GM23338 (cell line): ENCODE results near the gene PCBP2. TPM values are rescaled to one million over a fixed set of nuclear protein-coding genes. Genes with fewer than 3 reads are reported as not detected.

ENCODE experiments used
- ATAC-seq: fragments of 200-7000 bp; cut with Tn5 transposase; 3 replicates; pipeline ENCODE4 v1.9.1; 2020
- DNase-seq: peaks from one replicate; pipeline ENCODE4 v3.0.0-alpha.2; 2015; ENCODE audit warnings: low spot score
- H2AFZ ChIP-seq: fragments of 200-600 bp; sonication (generic); 2 replicates; pipeline ENCODE4 v1.8.0; 2016; ENCODE audit warnings: antibody characterized with exemption, mild to moderate bottlenecking, moderate library complexity
- H3F3A ChIP-seq: fragments of 200-600 bp; sonication (generic); replicated peaks from 2 replicates; pipeline ENCODE4 v1.8.0; 2017; ENCODE audit warnings: antibody characterized with exemption, mixed run types, low read depth
- H3K27ac ChIP-seq: fragments of 200-600 bp; sonication (generic); 2 replicates; pipeline ENCODE4 v1.6.1; 2016; ENCODE audit warnings: low read depth
- H3K27me3 ChIP-seq: fragments of 200-600 bp; sonication (generic); 2 replicates; pipeline ENCODE4 v1.8.0; 2016; ENCODE audit warnings: mild to moderate bottlenecking, mixed run types, moderate library complexity; ENCODE audit not compliant: insufficient read depth
- H3K36me3 ChIP-seq: fragments of 200-600 bp; sonication (generic); 2 replicates; pipeline ENCODE4 v1.8.0; 2016; ENCODE audit warnings: mild to moderate bottlenecking; ENCODE audit not compliant: insufficient read depth
- H3K4me1 ChIP-seq: fragments of 200-600 bp; sonication (generic); 2 replicates; pipeline ENCODE4 v1.8.0; 2016; ENCODE audit warnings: mild to moderate bottlenecking, moderate library complexity; ENCODE audit not compliant: insufficient read depth
- H3K4me2 ChIP-seq: fragments of 200-600 bp; sonication (generic); 2 replicates; pipeline ENCODE4 v1.7.1; 2017; ENCODE audit warnings: mixed run types
- H3K4me3 ChIP-seq: fragments of 200-600 bp; sonication (generic); 2 replicates; pipeline ENCODE4 v1.6.1; 2016; ENCODE audit warnings: mixed run types
- H3K79me2 ChIP-seq: fragments of 200-600 bp; sonication (generic); replicated peaks from 2 replicates; pipeline ENCODE4 v1.8.0; 2017; ENCODE audit warnings: mild to moderate bottlenecking; ENCODE audit not compliant: insufficient read depth
- H3K9me2 ChIP-seq: fragments of 200-600 bp; sonication (generic); 2 replicates; pipeline ENCODE4 v1.8.0; 2017; ENCODE audit not compliant: insufficient read depth
- H4K20me1 ChIP-seq: fragments of 200-600 bp; sonication (generic); replicated peaks from 2 replicates; pipeline ENCODE4 v1.8.0; 2017; ENCODE audit warnings: mild to moderate bottlenecking; ENCODE audit not compliant: insufficient read depth
- H3K27ac Mint-ChIP-seq: 2 replicates; pipeline ENCODE4 v1.8.0; 2020; ENCODE audit warnings: inconsistent platforms, mild to moderate bottlenecking, moderate library complexity, mixed read lengths
- H3K27me3 Mint-ChIP-seq: 3 replicates; pipeline ENCODE4 v1.8.0; 2022; ENCODE audit warnings: low read depth, mild to moderate bottlenecking, moderate library complexity, mixed read lengths, inconsistent platforms; ENCODE audit not compliant: insufficient read depth, poor library complexity
- H3K36me3 Mint-ChIP-seq: 3 replicates; pipeline ENCODE4 v1.8.0; 2021; ENCODE audit warnings: low read depth, mild to moderate bottlenecking, inconsistent platforms, moderate library complexity, mixed read lengths
- H3K4me1 Mint-ChIP-seq: 3 replicates; pipeline ENCODE4 v1.8.0; 2020; ENCODE audit warnings: mild to moderate bottlenecking, inconsistent platforms, mixed read lengths
- H3K4me3 Mint-ChIP-seq: 3 replicates; pipeline ENCODE4 v1.8.0; 2021; ENCODE audit warnings: moderate library complexity, mild to moderate bottlenecking, inconsistent platforms, mixed read lengths
- H3K9me3 Mint-ChIP-seq: 3 replicates; pipeline ENCODE4 v1.8.0; 2020; ENCODE audit warnings: moderate library complexity, mild to moderate bottlenecking, inconsistent platforms, mixed read lengths
- CREB1 ChIP-seq: fragments of 250-450 bp; sonication (Bioruptor Pico); IDR thresholded peaks from 2 replicates; pipeline ENCODE4 v1.5.0; 2020; ENCODE audit warnings: low read depth, mild to moderate bottlenecking, moderate library complexity
- EZH2 ChIP-seq: fragments of 200-600 bp; sonication (generic); IDR thresholded peaks from one replicate; pipeline ENCODE4 v1.8.0; 2017; ENCODE audit warnings: antibody characterized with exemption, mild to moderate bottlenecking, low read depth; ENCODE audit not compliant: unreplicated experiment
- EZH2phosphoT487 ChIP-seq: fragments of 200-600 bp; sonication (generic); IDR thresholded peaks from one replicate; pipeline ENCODE4 v1.8.1; 2018; ENCODE audit warnings: antibody characterized with exemption; ENCODE audit not compliant: unreplicated experiment
- JUNB ChIP-seq: IDR thresholded peaks from one replicate; pipeline ENCODE4 v1.6.1; 2016; ENCODE audit warnings: antibody characterized with exemption; ENCODE audit not compliant: unreplicated experiment
- NANOG ChIP-seq: IDR thresholded peaks from 2 replicates; pipeline ENCODE4 v1.6.1; 2016; ENCODE audit warnings: antibody characterized with exemption, borderline replicate concordance
- POLR2AphosphoS5 ChIP-seq: IDR thresholded peaks from 2 replicates; pipeline ENCODE4 v1.6.1; 2016; ENCODE audit warnings: antibody characterized with exemption, low read depth
- STAT1 ChIP-seq: IDR thresholded peaks from one replicate; pipeline ENCODE4 v1.6.1; 2016; ENCODE audit warnings: antibody characterized with exemption; ENCODE audit not compliant: unreplicated experiment
- ZNF114 ChIP-seq: fragments of 250-450 bp; sonication (Bioruptor Pico); IDR thresholded peaks from 2 replicates; pipeline ENCODE4 v1.5.0; 2020; ENCODE audit warnings: mild to moderate bottlenecking, moderate library complexity
- ZNF331 ChIP-seq: fragments of 250-450 bp; sonication (Bioruptor Pico); IDR thresholded peaks from 2 replicates; pipeline ENCODE4 v1.5.0; 2020; ENCODE audit warnings: low read depth, mild to moderate bottlenecking, moderate library complexity
- polyA plus RNA-seq: library from polyadenylated mRNA; unstranded; fragments of >200 nt; fragmentation: Nextera tagmentation; extraction: Ambion mirVana; gene quantifications from 2 replicates; pipeline ENCODE4 v1.2.1, GENCODE V29; 2016
- total RNA-seq: library from RNA; depleted of rRNA; stranded (reverse); fragments of >200 nt; shearing (Covaris generic); gene quantifications from 2 replicates; pipeline ENCODE4 v1.2.3, GENCODE V29; 2014
- TF ChIP-seq, protein P1 (sequence below): IDR thresholded peaks from 2 replicates; pipeline ENCODE4 v1.6.1; 2016; ENCODE audit warnings: antibody characterized with exemption
- TF ChIP-seq, protein P2 (sequence below): fragments of 250-450 bp; sonication (Bioruptor Pico); IDR thresholded peaks from 2 replicates; pipeline ENCODE4 v1.5.0; 2020; ENCODE audit warnings: mild to moderate bottlenecking, moderate library complexity
- TF ChIP-seq, protein P3 (sequence below), 2 experiments: fragments of 200-600 bp in 1 of 2; sonication (generic) in 1 of 2; conservative IDR thresholded peaks; 2 replicates each; pipeline versions ENCODE4 v1.5.1 to v1.6.1; 2016 to 2017; ENCODE audit warnings: antibody characterized with exemption in 2 of 2, low read depth in 2 of 2, mild to moderate bottlenecking in 2 of 2, moderate library complexity in 1 of 2
- TF ChIP-seq, protein P4 (sequence below): IDR thresholded peaks from one replicate; pipeline ENCODE4 v1.6.1; 2018; ENCODE audit warnings: antibody characterized with exemption; ENCODE audit not compliant: unreplicated experiment

The PCBP2 gene
- total and polyA plus RNA-seq, 2 experiments from 2014 or later = 397 to 676 TPM

DNA sequence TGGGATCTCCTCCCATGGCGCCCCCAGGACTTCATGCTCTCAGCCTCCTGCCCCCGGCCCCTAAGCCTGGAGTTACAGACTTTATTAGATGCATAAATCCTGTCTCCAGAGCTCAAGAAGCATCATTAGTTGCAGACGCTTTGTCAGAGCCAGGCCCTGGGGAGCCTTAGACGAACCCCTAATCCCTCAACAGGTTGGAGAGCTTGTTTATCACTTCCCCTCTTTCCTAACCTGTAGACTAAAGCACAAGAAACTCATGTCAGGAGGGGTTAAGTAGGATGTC is 55.6 kb downstream of the PCBP2 start:
- Histone ChIP-seq H3K27ac (no peak overlapping the region), H4K20me1 (0 out of 2 replicates have a peak, but pooled peaks cover 3% of the 10 kb centered on the region), H3K4me2 (no peak overlapping the region), H3K9me2 (no peaks in the 10 kb centered on the region), H3K27me3 (no peaks in the 10 kb centered on the region), H3K36me3 (no peaks in the 10 kb centered on the region; the same call in 1 of the 2 replicates), H3K4me3 (no peak overlapping the region), H3K4me1 (no peaks in the 10 kb centered on the region), H3F3A (peaks cover 4% of the 10 kb centered on the region; the same call in 1 of the 2 replicates), H3K79me2 (peaks cover 2% of the 10 kb centered on the region), H2AFZ (no peak overlapping the region)
- H3K4me3 Mint-ChIP-seq = no peak overlapping the region
- peaks cover 14% of the 10 kb centered on the region for H3K27me3 Mint-ChIP-seq
- H3K36me3 Mint-ChIP-seq = peaks cover 35% of the 10 kb centered on the region
- no peaks in the 10 kb centered on the region for H3K9me3 Mint-ChIP-seq
- TF ChIP-seq ZNF114 = no peak
- TF ChIP-seq ZNF331 (CRISPR knock-in tag) = no peak
- TF ChIP-seq, protein P1, sequence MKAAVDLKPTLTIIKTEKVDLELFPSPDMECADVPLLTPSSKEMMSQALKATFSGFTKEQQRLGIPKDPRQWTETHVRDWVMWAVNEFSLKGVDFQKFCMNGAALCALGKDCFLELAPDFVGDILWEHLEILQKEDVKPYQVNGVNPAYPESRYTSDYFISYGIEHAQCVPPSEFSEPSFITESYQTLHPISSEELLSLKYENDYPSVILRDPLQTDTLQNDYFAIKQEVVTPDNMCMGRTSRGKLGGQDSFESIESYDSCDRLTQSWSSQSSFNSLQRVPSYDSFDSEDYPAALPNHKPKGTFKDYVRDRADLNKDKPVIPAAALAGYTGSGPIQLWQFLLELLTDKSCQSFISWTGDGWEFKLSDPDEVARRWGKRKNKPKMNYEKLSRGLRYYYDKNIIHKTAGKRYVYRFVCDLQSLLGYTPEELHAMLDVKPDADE = no peak
- TF ChIP-seq, protein P2, sequence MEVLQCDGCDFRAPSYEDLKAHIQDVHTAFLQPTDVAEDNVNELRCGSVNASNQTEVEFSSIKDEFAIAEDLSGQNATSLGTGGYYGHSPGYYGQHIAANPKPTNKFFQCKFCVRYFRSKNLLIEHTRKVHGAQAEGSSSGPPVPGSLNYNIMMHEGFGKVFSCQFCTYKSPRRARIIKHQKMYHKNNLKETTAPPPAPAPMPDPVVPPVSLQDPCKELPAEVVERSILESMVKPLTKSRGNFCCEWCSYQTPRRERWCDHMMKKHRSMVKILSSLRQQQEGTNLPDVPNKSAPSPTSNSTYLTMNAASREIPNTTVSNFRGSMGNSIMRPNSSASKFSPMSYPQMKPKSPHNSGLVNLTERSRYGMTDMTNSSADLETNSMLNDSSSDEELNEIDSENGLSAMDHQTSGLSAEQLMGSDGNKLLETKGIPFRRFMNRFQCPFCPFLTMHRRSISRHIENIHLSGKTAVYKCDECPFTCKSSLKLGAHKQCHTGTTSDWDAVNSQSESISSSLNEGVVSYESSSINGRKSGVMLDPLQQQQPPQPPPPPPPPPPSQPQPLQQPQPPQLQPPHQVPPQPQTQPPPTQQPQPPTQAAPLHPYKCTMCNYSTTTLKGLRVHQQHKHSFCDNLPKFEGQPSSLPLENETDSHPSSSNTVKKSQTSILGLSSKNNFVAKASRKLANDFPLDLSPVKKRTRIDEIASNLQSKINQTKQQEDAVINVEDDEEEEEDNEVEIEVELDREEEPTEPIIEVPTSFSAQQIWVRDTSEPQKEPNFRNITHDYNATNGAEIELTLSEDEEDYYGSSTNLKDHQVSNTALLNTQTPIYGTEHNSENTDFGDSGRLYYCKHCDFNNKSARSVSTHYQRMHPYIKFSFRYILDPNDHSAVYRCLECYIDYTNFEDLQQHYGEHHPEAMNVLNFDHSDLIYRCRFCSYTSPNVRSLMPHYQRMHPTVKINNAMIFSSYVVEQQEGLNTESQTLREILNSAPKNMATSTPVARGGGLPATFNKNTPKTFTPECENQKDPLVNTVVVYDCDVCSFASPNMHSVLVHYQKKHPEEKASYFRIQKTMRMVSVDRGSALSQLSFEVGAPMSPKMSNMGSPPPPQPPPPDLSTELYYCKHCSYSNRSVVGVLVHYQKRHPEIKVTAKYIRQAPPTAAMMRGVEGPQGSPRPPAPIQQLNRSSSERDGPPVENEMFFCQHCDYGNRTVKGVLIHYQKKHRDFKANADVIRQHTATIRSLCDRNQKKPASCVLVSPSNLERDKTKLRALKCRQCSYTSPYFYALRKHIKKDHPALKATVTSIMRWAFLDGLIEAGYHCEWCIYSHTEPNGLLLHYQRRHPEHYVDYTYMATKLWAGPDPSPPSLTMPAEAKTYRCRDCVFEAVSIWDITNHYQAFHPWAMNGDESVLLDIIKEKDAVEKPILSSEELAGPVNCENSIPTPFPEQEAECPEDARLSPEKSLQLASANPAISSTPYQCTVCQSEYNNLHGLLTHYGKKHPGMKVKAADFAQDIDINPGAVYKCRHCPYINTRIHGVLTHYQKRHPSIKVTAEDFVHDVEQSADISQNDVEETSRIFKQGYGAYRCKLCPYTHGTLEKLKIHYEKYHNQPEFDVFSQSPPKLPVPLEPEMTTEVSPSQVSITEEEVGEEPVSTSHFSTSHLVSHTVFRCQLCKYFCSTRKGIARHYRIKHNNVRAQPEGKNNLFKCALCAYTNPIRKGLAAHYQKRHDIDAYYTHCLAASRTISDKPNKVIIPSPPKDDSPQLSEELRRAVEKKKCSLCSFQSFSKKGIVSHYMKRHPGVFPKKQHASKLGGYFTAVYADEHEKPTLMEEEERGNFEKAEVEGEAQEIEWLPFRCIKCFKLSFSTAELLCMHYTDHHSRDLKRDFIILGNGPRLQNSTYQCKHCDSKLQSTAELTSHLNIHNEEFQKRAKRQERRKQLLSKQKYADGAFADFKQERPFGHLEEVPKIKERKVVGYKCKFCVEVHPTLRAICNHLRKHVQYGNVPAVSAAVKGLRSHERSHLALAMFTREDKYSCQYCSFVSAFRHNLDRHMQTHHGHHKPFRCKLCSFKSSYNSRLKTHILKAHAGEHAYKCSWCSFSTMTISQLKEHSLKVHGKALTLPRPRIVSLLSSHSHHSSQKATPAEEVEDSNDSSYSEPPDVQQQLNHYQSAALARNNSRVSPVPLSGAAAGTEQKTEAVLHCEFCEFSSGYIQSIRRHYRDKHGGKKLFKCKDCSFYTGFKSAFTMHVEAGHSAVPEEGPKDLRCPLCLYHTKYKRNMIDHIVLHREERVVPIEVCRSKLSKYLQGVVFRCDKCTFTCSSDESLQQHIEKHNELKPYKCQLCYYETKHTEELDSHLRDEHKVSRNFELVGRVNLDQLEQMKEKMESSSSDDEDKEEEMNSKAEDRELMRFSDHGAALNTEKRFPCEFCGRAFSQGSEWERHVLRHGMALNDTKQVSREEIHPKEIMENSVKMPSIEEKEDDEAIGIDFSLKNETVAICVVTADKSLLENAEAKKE (CRISPR knock-in tag) = no peak
- TF ChIP-seq POLR2AphosphoS5 = no peak
- TF ChIP-seq EZH2 = no peak
- no peak for TF ChIP-seq NANOG
- no peak for TF ChIP-seq EZH2phosphoT487
- no peak for TF ChIP-seq STAT1
- TF ChIP-seq, protein P3, sequence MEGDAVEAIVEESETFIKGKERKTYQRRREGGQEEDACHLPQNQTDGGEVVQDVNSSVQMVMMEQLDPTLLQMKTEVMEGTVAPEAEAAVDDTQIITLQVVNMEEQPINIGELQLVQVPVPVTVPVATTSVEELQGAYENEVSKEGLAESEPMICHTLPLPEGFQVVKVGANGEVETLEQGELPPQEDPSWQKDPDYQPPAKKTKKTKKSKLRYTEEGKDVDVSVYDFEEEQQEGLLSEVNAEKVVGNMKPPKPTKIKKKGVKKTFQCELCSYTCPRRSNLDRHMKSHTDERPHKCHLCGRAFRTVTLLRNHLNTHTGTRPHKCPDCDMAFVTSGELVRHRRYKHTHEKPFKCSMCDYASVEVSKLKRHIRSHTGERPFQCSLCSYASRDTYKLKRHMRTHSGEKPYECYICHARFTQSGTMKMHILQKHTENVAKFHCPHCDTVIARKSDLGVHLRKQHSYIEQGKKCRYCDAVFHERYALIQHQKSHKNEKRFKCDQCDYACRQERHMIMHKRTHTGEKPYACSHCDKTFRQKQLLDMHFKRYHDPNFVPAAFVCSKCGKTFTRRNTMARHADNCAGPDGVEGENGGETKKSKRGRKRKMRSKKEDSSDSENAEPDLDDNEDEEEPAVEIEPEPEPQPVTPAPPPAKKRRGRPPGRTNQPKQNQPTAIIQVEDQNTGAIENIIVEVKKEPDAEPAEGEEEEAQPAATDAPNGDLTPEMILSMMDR (conservative IDR thresholded peaks at IDR 0.05; ENCODE audit: low read depth in 2 of 2) = no peak
- no peak for TF ChIP-seq CREB1 (CRISPR knock-in tag)
- TF ChIP-seq, protein P4, sequence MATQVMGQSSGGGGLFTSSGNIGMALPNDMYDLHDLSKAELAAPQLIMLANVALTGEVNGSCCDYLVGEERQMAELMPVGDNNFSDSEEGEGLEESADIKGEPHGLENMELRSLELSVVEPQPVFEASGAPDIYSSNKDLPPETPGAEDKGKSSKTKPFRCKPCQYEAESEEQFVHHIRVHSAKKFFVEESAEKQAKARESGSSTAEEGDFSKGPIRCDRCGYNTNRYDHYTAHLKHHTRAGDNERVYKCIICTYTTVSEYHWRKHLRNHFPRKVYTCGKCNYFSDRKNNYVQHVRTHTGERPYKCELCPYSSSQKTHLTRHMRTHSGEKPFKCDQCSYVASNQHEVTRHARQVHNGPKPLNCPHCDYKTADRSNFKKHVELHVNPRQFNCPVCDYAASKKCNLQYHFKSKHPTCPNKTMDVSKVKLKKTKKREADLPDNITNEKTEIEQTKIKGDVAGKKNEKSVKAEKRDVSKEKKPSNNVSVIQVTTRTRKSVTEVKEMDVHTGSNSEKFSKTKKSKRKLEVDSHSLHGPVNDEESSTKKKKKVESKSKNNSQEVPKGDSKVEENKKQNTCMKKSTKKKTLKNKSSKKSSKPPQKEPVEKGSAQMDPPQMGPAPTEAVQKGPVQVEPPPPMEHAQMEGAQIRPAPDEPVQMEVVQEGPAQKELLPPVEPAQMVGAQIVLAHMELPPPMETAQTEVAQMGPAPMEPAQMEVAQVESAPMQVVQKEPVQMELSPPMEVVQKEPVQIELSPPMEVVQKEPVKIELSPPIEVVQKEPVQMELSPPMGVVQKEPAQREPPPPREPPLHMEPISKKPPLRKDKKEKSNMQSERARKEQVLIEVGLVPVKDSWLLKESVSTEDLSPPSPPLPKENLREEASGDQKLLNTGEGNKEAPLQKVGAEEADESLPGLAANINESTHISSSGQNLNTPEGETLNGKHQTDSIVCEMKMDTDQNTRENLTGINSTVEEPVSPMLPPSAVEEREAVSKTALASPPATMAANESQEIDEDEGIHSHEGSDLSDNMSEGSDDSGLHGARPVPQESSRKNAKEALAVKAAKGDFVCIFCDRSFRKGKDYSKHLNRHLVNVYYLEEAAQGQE = no peak
- TF ChIP-seq JUNB = no peak
- no peak overlapping the region for H3K27ac Mint-ChIP-seq
- peaks cover 10% of the 10 kb centered on the region; the same call in 2 of the 3 replicates for H3K4me1 Mint-ChIP-seq
- ATAC-seq = no peak
- no peak for DNase-seq
